Common myeloid progenitor, CD34-positive (primary cell): ENCODE results near the gene BOK.
A peak's percentile ranks its signal among the peaks of the same experiment; 100 is the strongest.
"Not testable (repeated sequence)": the region's sequence is repeated elsewhere in the genome, so short reads cannot be mapped to it uniquely, and the experiment has no call there.

ENCODE experiments used
- CTCF ChIA-PET: fragments of 350-600 bp; sonication (Branson Sonifier 250); formaldehyde crosslinking; loops from one replicate; lab custom pipeline; 2021; ENCODE audit warnings: antibody characterized with exemption; lab: Charles Lee
- POLR2A ChIA-PET: fragments of 350-600 bp; sonication (Branson Sonifier 250); formaldehyde crosslinking; loops from one replicate; lab custom pipeline; 2021; ENCODE audit warnings: antibody characterized with exemption; lab: Charles Lee
- DNase-seq, 3 donors: peaks; one replicate each; pipeline versions ENCODE4 v3.0.0 to v3.0.0-alpha.2; 2013
- H3K27ac ChIP-seq, 2 experiments: 1 replicate in 1 of 2; 2 replicates in 1 of 2; pipeline ENCODE4 v1.7.0; 2013; ENCODE audit warnings: inconsistent platforms in 2 of 2, low read length in 2 of 2, mild to moderate bottlenecking in 2 of 2, low read depth in 1 of 2, moderate library complexity in 1 of 2; ENCODE audit not compliant: severe bottlenecking in 2 of 2, insufficient read depth in 1 of 2, poor library complexity in 1 of 2
- H3K27me3 ChIP-seq, 5 experiments: replicated peaks in 2 of 5; 1 replicate in 3 of 5; 2 replicates in 2 of 5; pipeline versions ENCODE4 v1.6.1 to v1.7.0; 2013; ENCODE audit warnings: low read length in 4 of 5, mild to moderate bottlenecking in 2 of 5, moderate library complexity in 2 of 5, inconsistent platforms in 1 of 5; ENCODE audit not compliant: insufficient read depth in 5 of 5, control insufficient read depth in 4 of 5
- H3K36me3 ChIP-seq, 4 experiments: 1 replicate in 2 of 4; 2 replicates in 2 of 4; pipeline versions ENCODE4 v1.6.1 to v1.7.0; 2013; ENCODE audit warnings: low read length in 3 of 4, control low read depth in 1 of 4, mild to moderate bottlenecking in 1 of 4; ENCODE audit not compliant: control insufficient read depth in 4 of 4, insufficient read depth in 4 of 4
- H3K4me1 ChIP-seq, 4 experiments: 1 replicate in 3 of 4; 2 replicates in 1 of 4; pipeline versions ENCODE4 v1.6.1 to v1.7.1; 2013; ENCODE audit warnings: low read length in 3 of 4, mild to moderate bottlenecking in 3 of 4, control low read depth in 1 of 4, inconsistent platforms in 1 of 4, moderate library complexity in 1 of 4; ENCODE audit not compliant: control insufficient read depth in 4 of 4, insufficient read depth in 4 of 4; ENCODE audit errors: control extremely low read depth in 1 of 4
- H3K4me3 ChIP-seq, 7 experiments: 1 replicate in 4 of 7; 2 replicates in 3 of 7; pipeline versions ENCODE4 v1.5.1 to v1.7.0; 2013; ENCODE audit warnings: mild to moderate bottlenecking in 7 of 7, low read length in 6 of 7, moderate library complexity in 6 of 7, inconsistent platforms in 2 of 7, low read depth in 2 of 7, control low read depth in 1 of 7; ENCODE audit not compliant: insufficient read depth in 4 of 7, control insufficient read depth in 1 of 7; ENCODE audit errors: extremely low read depth in 1 of 7
- H3K9me3 ChIP-seq, 5 experiments: 1 replicate in 4 of 5; 2 replicates in 1 of 5; pipeline versions ENCODE4 v1.6.1 to v1.7.1; 2013; ENCODE audit warnings: low read length in 4 of 5, mild to moderate bottlenecking in 2 of 5, inconsistent platforms in 1 of 5, low read depth in 1 of 5, moderate library complexity in 1 of 5; ENCODE audit not compliant: control insufficient read depth in 4 of 5, insufficient read depth in 2 of 5; ENCODE audit errors: control extremely low read depth in 1 of 5
- WGBS: methylation state at CpG from one replicate; pipeline ENCODE4 v1.1.5; 2013; ENCODE audit not compliant: insufficient coverage; 5-methylcytosine and 5-hydroxymethylcytosine counted together

The BOK gene

DNA sequence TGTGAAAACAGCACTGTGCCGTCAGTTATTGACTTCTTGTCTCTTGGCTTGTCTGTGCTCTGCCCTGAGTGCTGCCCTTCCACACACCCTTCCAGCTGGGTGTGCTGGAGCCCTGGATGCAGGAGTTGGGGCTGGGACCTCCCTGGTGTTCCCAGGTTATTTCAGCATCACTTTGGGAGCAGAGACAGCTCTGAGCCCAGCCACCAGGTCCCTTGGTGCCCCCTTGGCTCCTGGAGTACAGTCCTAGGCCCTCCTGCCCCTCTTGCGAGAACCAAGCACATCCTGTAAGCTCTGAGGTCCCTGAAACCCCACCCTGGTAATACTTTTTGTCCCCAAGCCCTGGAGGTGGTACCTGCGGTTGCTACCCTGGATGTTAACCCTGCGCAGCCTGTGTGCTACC is 24.3 kb downstream of the BOK start:
- peaks cover 3 to 56% (median 26%) of the 10 kb centered on the region in 5 experiments for H3K9me3 ChIP-seq
- H3K27me3 ChIP-seq = no peaks in the 10 kb centered on the region
- ChIA-PET POLR2A (no interaction called here), CTCF (interaction anchor here (0.6 kb wide), 1 partner anchor 939 kb away, joined by 4 read pairs; no protein-coding TSS in a partner anchor)
- no peaks in the 10 kb centered on the region for H3K4me1 ChIP-seq
- H3K4me3 ChIP-seq = no peak overlapping the region
- peaks cover 17 to 57% (median 45%) of the 10 kb centered on the region in 4 experiments for H3K36me3 ChIP-seq
- no peak for DNase-seq
- no peak overlapping the region for H3K27ac ChIP-seq
- 100% methylated on average over 4 of the region's 4 CpGs for WGBS

GRCh38 chr2:241584436-241584835 is 25.9 kb downstream of the BOK start:
- peaks cover 20 to 65% (median 46%) of the 10 kb centered on the region in 4 experiments for H3K36me3 ChIP-seq
- H3K9me3 ChIP-seq = peaks cover 3 to 65% (median 26%) of the 10 kb centered on the region in 5 experiments
- WGBS = 93% methylated on average over 10 of the region's 12 CpGs
- H3K4me1 ChIP-seq = no peaks in the 10 kb centered on the region
- POLR2A ChIA-PET = no interaction called here
- no peak overlapping the region for H3K4me3 ChIP-seq
- H3K27me3 ChIP-seq = no peaks in the 10 kb centered on the region
- H3K27ac ChIP-seq = no peak overlapping the region
- CTCF ChIA-PET = no interaction called here
- DNase-seq = peak in 2 of 3 donors; percentile 35 to 43

DNA sequence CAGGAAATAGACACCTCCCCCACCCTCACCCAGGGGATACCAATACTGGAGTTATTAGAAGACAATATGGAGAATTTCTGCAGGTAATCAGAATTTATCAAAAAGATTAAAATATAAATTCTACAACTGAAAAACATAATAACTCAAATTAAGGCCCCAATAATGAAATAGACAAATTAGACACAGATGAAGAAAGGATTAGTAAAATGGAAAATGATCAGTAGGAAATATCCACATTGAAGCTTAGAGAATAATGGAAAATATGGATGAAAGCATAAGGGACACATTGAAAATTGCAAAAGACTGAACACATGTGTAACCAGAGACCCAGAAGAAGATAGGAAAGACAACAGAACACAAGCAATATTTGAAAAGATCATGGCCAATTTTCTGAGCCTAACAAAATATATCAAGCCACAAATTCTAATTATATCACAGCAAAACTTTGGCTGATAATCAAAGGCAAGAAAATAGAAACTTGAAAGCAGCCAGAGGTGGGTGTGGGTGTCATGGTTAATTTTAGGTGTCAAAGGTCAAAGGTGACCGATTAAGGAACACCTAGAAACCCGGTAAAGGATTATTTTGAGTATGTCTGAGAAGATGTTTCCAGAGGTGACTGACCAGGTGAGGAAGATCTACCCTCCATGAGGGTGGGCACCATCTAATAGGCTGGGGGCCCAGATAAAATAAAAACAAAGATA is 28.2 kb downstream of the BOK start:
- POLR2A ChIA-PET = no interaction called here

GRCh38 chr2:241589863-241590262 is 31.3 kb downstream of the BOK start:
- peaks cover 3 to 61% (median 31%) of the 10 kb centered on the region in 4 experiments for H3K36me3 ChIP-seq
- CTCF ChIA-PET, H3K4me1 ChIP-seq, H3K27ac ChIP-seq, H3K4me3 ChIP-seq, DNase-seq, H3K27me3 ChIP-seq: not testable (repeated sequence)
- POLR2A ChIA-PET = interaction anchor here (0.6 kb wide), 1 partner anchor 9 kb away, joined by 7 read pairs; no protein-coding TSS in a partner anchor
- peaks cover 3 to 33% (median 16%) of the 10 kb centered on the region in 5 experiments for H3K9me3 ChIP-seq
- WGBS = 89% methylated on average over 17 of the region's 17 CpGs

More for the DNA sequence above, 28.2 kb downstream of the BOK start:
- peak in 1 of 3 donors; percentile 16 for DNase-seq
- no peaks in the 10 kb centered on the region for H3K4me1 ChIP-seq
- peaks cover 20 to 71% (median 42%) of the 10 kb centered on the region in 4 experiments for H3K36me3 ChIP-seq
- 95% methylated on average over 2 of the region's 2 CpGs for WGBS
- no peak overlapping the region for H3K27ac ChIP-seq
- peak overlapping the region in 1 of 7 experiments; percentile 30 for H3K4me3 ChIP-seq
- no peaks in the 10 kb centered on the region for H3K27me3 ChIP-seq
- CTCF ChIA-PET = interaction anchor here (1.3 kb wide), 1 partner anchor 12 kb away, joined by 3 read pairs; no protein-coding TSS in a partner anchor
- peaks cover 3 to 58% (median 26%) of the 10 kb centered on the region in 5 experiments for H3K9me3 ChIP-seq

DNA sequence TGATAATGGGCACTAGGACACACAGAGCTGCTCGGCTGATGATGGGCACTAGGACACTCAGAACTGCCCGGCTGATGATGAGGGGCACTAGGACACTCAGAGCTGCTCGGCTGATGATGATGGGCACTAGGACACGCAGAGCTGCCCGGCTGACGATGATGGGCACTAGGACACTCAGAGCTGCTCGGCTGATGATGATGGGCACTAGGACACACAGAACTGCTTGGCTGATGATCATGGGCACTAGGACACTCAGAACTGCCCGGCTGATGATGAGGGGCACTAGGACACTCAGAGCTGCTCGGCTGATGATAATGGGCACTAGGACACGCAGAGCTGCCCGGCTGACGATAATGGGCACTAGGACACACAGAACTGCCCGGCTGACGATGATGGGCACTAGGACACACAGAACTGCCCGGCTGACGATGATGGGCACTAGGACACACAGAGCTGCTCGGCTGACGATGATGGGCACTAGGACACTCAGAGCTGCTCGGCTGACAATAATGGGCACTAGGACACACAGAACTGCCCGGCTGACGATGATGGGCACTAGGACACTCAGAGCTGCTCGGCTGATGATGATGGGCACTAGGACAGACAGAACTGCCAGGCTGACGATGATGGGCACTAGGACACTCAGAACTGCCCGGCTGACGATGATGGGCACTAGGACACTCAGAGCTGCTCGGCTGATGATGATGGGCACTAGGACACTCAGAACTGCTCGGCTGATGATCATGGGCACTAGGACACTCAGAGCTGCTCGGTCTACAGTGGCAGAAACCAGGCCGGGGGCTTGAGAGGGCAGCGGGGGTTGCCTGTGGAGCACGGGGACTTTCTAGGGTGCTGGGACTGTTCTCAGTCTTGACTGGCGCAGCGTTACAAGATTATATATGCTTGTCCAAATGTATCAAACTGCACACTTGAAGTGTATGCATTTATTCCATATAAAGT is 32.2 kb downstream of the BOK start:
- H3K4me1 ChIP-seq, H3K27me3 ChIP-seq, CTCF ChIA-PET, POLR2A ChIA-PET, H3K27ac ChIP-seq, DNase-seq, H3K4me3 ChIP-seq: not testable (repeated sequence)
- Histone ChIP-seq H3K36me3 (peaks cover 3 to 54% (median 24%) of the 10 kb centered on the region in 4 experiments), H3K9me3 (peaks cover 3 to 25% (median 9%) of the 10 kb centered on the region in 5 experiments)
- 90% methylated on average over 29 of the region's 33 CpGs for WGBS

GRCh38 chr2:241592126-241592845 is 33.7 kb downstream of the BOK start:
- Histone ChIP-seq H3K27me3 (no peaks in the 10 kb centered on the region), H3K9me3 (peaks cover 1 to 13% (median 2%) of the 10 kb centered on the region in 5 experiments), H3K4me3 (no peak overlapping the region), H3K36me3 (peaks cover 0 to 48% (median 17%) of the 10 kb centered on the region in 4 experiments), H3K4me1 (no peaks in the 10 kb centered on the region), H3K27ac (no peak overlapping the region)
- 97% methylated on average over 12 of the region's 18 CpGs for WGBS
- ChIA-PET CTCF (interaction anchor here (0.9 kb wide), 1 partner anchor 59 kb away, joined by 3 read pairs; no protein-coding TSS in a partner anchor), POLR2A (no interaction called here)
- DNase-seq = no peak
